ENCODE results near the gene FAM110D. TPM values are rescaled to one million over a fixed set of nuclear protein-coding genes. Genes with fewer than 3 reads are reported as not detected.

The FAM110D gene
- total and polyA plus RNA-seq, 2 of the 8 experiments (the other 6 are each of a cell fraction or from before 2014, with no cell fraction given) = 0.21 to 0.48 TPM

DNA sequence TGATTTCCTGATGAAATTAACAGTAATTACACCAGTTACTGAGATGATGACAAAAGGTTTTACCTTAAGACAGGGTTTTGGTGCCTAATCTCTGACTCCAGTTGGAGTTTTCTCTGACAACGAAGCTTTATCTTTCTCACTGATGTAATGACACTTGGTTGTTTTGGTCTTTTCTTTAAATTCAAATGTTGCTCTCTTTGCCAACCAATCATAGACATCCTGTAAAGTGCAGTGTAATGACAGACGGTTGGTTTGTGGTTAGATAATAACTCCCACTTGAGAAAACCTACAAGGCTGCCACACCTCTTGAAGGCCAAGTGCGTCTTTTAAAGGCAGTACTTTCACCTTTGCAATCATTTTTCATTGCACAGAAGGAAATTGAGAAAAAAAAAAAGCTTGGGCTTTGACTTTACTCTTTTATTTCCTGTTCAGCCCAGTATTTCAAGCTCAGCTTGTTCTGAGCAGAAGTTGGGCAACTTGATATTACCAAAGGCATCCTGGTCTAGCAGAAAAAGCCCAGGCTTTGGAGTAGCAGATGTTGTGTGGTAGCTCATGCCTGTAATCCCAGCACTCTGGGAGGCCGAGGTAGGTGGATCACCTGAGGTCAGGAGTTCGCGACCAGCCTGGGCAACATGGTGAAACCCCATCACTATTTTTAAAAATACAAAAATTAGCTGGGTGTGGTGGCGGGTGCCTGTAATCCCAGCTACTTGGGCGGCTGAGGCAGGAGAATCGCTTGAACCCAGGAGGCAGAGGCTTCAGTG, 32.4 kb upstream of the FAM110D start:
- Histone ChIP-seq H3K27ac (ENCODE audit: low read depth, low read length) (no peak overlapping the region), H4K20me1 (replicated peaks in 1 of 2; ENCODE audit: control insufficient read depth in 1 of 2, insufficient read depth in 2 of 2, low read length in 2 of 2) (peaks cover 0 to 2% of the 10 kb centered on the region in 2 experiments), H2BK120ac (replicated peaks; ENCODE audit: low read depth, low read length) (no peak overlapping the region), H4K8ac (ENCODE audit: extremely low read depth, insufficient read depth, low read length) (no peak overlapping the region), H2BK5ac (ENCODE audit: low read depth, low read length) (no peak overlapping the region), H2BK15ac (ENCODE audit: low read length) (no peak overlapping the region), H3K4me2 (ENCODE audit: insufficient read depth in 1 of 2, low read depth in 2 of 2, low read length in 2 of 2) (no peak overlapping the region), H3K36me3 (ENCODE audit: control insufficient read depth in 2 of 4, insufficient read depth in 4 of 4, low read length in 3 of 4) (peaks cover 0 to 9% (median 0%) of the 10 kb centered on the region in 4 experiments; a peak in 2 of 8 replicates), H3K23ac (ENCODE audit: insufficient read length) (no peak overlapping the region), H2BK12ac (ENCODE audit: low read depth, low read length) (no peak overlapping the region), H2AK5ac (ENCODE audit: low read depth, low read length) (no peak overlapping the region), H4K5ac (ENCODE audit: insufficient read length, low read depth, low read length) (no peak overlapping the region), H3K9me3 (ENCODE audit: insufficient read depth in 2 of 2, low read depth in 1 of 2, low read length in 1 of 2) (no peaks in the 10 kb centered on the region), H3K9ac (replicated peaks in 1 of 4; ENCODE audit: extremely low read depth in 1 of 4, low read depth in 3 of 4, low read length in 3 of 4) (no peak overlapping the region), H2BK20ac (ENCODE audit: low read length) (no peak overlapping the region), H3K56ac (replicated peaks; ENCODE audit: insufficient read length, low read depth, low read length) (no peak overlapping the region), H3K4ac (replicated peaks; ENCODE audit: insufficient read length, low read depth, low read length) (no peak overlapping the region), H3K14ac (ENCODE audit: insufficient read length) (no peak overlapping the region), H3K4me1 (replicated peaks in 1 of 4; ENCODE audit: control insufficient read depth in 3 of 4, insufficient read depth in 4 of 4, low read length in 3 of 4) (no peaks in the 10 kb centered on the region), H3K79me2 (ENCODE audit: control insufficient read depth in 1 of 2, insufficient read depth in 2 of 2, low read length in 2 of 2) (no peaks in the 10 kb centered on the region), H4K91ac (replicated peaks; ENCODE audit: insufficient read length, low read length) (no peak overlapping the region), H3K27me3 (replicated peaks in 1 of 4; ENCODE audit: control insufficient read depth in 3 of 4, extremely low read depth in 1 of 4, insufficient read depth in 3 of 4, low read length in 3 of 4) (no peaks in the 10 kb centered on the region), H3K23me2 (ENCODE audit: low read depth, low read length) (no peaks in the 10 kb centered on the region; the same call in 1 of the 2 replicates), H3K4me3 (ENCODE audit: extremely low read depth in 1 of 4, insufficient read depth in 2 of 4, low read depth in 3 of 4, low read length in 4 of 4) (no peak overlapping the region), H3K18ac (ENCODE audit: extremely low read depth, low read length) (no peak overlapping the region), H3K79me1 (ENCODE audit: low read depth, low read length) (no peaks in the 10 kb centered on the region), H2AFZ (ENCODE audit: low read length) (no peak overlapping the region)
- WGBS, 2 experiments (ENCODE audit: extremely low coverage in 1 of 2, insufficient coverage in 1 of 2, insufficient read length in 1 of 2, insufficient replicate concordance in 2 of 2, low coverage in 1 of 2, low lambda C conversion rate in 2 of 2, missing lambda C conversion rate in 1 of 2) = 86% methylated on average over 9 of the region's 9 CpGs; no CpG with 5 or more reads in 1 of the 2 experiments
- peak in 1 of 2 experiments; percentile 26 for DNase-seq (ENCODE audit: low read depth in 1 of 2, low spot score in 2 of 2)
- no peak for FAIRE-seq
- POLR2A ChIA-PET (ENCODE audit: partially characterized antibody) = interaction anchor here (0.6 to 1.9 kb wide), 3 partner anchors 8 to 62 kb away, joined by 3 to 4 read pairs (median 4); no protein-coding TSS in a partner anchor
- CTCF ChIA-PET (ENCODE audit: partially characterized antibody) = interaction anchor here (1.1 to 4.2 kb wide), 6 partner anchors 13 to 97 kb away, joined by 3 to 44 read pairs (median 4); partner anchors contain the start of genes CNKSR1 and ZNF593
- no peak for TF ChIP-seq JUN (IDR thresholded peaks at IDR 0.05; ENCODE audit: low read depth, low read length)
- TF ChIP-seq CBX8 (IDR thresholded peaks at IDR 0.05; ENCODE audit: borderline replicate concordance, low read depth, low read length) = no peak
- TF ChIP-seq TEAD4 (IDR thresholded peaks at IDR 0.05; ENCODE audit: low read depth, low read length) = no peak
- TF ChIP-seq TCF12 (IDR thresholded peaks at IDR 0.05; ENCODE audit: low read depth, low read length) = no peak
- TF ChIP-seq CEBPB (IDR thresholded peaks at IDR 0.05; ENCODE audit: low read depth, low read length) = no peak
- TF ChIP-seq, protein P1, sequence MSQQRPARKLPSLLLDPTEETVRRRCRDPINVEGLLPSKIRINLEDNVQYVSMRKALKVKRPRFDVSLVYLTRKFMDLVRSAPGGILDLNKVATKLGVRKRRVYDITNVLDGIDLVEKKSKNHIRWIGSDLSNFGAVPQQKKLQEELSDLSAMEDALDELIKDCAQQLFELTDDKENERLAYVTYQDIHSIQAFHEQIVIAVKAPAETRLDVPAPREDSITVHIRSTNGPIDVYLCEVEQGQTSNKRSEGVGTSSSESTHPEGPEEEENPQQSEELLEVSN (IDR thresholded peaks at IDR 0.05) = no peak
- TF ChIP-seq TAF7 (optimal IDR thresholded peaks at IDR 0.05; ENCODE audit: borderline replicate concordance, low read depth, low read length) = no peak
